GM19099 (cell line): ENCODE results near the gene DENND1A.

Source experiments
- POLR2A ChIP-seq: IDR thresholded peaks from 3 replicates; pipeline ENCODE4 v1.6.1; 2011; ENCODE audit warnings: low read depth; ENCODE audit not compliant: insufficient read length; ENCODE audit errors: extremely low read depth

DENND1A gene

GRCh38 chr9:123412171-123412820 is 517.6 kb downstream of the DENND1A start:
- no peak for TF ChIP-seq POLR2A

- no peak for TF ChIP-seq POLR2A
Observed at GRCh38 chr9:123411636-123412035, 518.3 kb downstream of the DENND1A start.

- TF ChIP-seq POLR2A: no peak
Observed at GRCh38 chr9:123411191-123411590, 518.7 kb downstream of the DENND1A start.

- no peak for TF ChIP-seq POLR2A
Observed at GRCh38 chr9:123410281-123410910, 519.5 kb downstream of the DENND1A start.

GRCh38 chr9:123408313-123409262 is 521.3 kb downstream of the DENND1A start:
- TF ChIP-seq POLR2A: no peak

GRCh38 chr9:123407217-123407851 is 522.6 kb downstream of the DENND1A start:
- no peak for TF ChIP-seq POLR2A

GRCh38 chr9:123406691-123407216 is 523.2 kb downstream of the DENND1A start:
- TF ChIP-seq POLR2A: no peak

- TF ChIP-seq POLR2A: no peak
Observed at GRCh38 chr9:123406016-123406415, 523.9 kb downstream of the DENND1A start.

GRCh38 chr9:123402981-123403509 is 526.9 kb downstream of the DENND1A start:
- no peak for TF ChIP-seq POLR2A

- no peak for TF ChIP-seq POLR2A
Observed at GRCh38 chr9:123401879-123402513, 527.9 kb downstream of the DENND1A start.

- no peak for TF ChIP-seq POLR2A
Observed at GRCh38 chr9:123400926-123401503, 528.9 kb downstream of the DENND1A start.

GRCh38 chr9:123399803-123400378 is 530.0 kb downstream of the DENND1A start:
- no peak for TF ChIP-seq POLR2A

- no peak for TF ChIP-seq POLR2A
Observed at GRCh38 chr9:123397975-123398374, 532.0 kb downstream of the DENND1A start.
